HG03575 (cell line): ENCODE measurements around the gene MYADM.
"Not testable (repeated sequence)": the region's sequence is repeated elsewhere in the genome, so short reads cannot be mapped to it uniquely, and the experiment has no call there.

Experiments
- ATAC-seq: cut with Tn5 transposase; IDR thresholded peaks from one replicate; pipeline ENCODE4 v1.9.1; 2021; ENCODE audit not compliant: unreplicated experiment, insufficient number of reproducible peaks, low FRiP score; ENCODE audit errors: extremely low read depth

Gene MYADM

GRCh38 chr19:53867225-53868090 is at the start of gene MYADM:
MYADM (plus strand) TSS chr19:53867883; CDS start chr19:53873530, 5,647 bp downstream.
- no peak for ATAC-seq

- ATAC-seq, result no peak
Measured at GRCh38 chr19:53818756-53819155, 48.9 kb upstream of the MYADM start.

DNA sequence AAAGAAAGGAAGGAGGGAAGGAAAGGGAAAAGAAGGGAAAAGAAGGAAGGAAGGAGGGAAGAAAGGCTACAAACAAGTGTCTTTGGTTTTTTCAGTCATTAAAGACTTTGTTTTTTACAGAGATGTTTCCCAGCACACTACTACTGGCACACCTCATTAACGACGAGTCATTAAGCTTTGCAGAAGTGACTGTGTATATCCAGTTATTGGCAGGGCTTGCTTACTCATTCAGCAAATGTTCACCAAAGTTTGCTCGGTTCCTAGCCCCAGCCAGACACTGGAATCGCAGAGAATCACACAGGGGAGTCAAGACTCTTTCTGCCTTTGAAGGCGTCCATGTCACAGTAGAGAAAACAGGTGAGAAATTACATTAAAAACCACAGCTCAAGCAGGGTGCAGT is 47.8 kb upstream of the MYADM start:
- ATAC-seq, result no peak

- ATAC-seq, result no peak
Measured at GRCh38 chr19:53823380-53824120, 44.1 kb upstream of the MYADM start.

DNA sequence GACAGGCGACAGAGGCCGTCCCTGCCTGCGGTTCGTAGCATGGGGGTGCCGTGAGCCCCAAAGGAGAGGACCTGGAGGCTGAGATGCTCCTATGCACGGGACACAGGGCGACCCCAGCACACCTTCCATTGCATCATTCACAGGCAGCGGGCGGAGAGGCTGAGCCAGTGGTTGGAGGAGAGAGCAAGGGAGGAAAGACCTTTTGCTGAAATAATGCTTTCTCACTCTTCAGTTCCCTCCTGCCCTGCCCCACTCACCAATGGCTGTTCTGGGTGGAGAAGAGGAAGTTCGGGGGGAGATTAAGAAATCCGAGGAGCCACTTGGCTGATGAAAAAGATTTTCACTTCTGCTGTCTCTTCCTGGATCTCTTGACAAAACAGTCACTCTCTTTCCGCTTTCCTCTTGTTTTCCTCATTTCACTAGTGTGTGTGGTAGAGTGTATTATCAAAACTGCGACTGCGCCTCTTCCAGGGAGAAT is 43.5 kb upstream of the MYADM start, which contains the start of gene NLRP12:
Gene NLRP12 (minus strand): TSS at position 181 of the 478 bp plus-strand sequence. CDS start 140 bp downstream, at position 41.
- ATAC-seq, result no peak

- ATAC-seq, result no peak
Measured at GRCh38 chr19:53826876-53827275, 40.8 kb upstream of the MYADM start.

DNA sequence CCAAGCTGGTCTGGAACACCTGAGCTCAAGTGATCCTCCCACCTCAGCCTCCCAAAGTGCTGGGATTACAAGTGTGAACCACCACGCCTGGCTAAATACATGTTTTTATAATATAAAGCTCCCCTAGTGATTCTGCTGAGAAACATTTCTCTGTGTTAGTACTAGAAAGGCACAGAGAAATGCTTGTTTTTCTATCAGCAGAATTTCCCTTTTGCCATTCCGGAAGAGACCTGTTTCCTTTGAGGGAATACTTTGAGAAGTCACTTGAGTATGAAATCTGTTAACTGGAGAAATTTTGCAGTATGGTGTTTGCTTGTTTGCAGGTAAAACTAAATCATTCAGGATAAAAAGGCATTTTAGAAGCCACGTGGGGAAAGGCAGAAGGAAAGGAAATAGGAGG is 39.2 kb upstream of the MYADM start:
- ATAC-seq, result no peak

GRCh38 chr19:53832861-53833260 is 34.8 kb upstream of the MYADM start:
- ATAC-seq, result not testable (repeated sequence)

DNA sequence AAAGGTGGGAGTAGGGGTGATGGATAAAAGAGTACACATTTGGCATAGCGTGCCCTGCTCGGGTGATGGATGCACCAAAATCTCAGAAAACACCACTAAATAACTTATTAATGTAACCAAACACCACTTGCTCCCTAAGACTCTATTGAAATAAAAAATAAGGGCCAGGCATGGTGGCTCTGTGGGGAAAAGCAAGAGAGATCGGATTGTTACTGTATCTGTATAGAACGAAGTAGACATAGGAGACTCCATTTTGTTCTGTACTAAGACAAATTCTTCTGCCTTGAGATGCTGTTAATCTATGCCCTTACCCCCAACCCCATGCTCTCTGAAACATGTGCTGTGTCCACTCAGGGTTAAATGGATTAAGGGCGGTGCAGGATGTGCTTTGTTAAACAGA is 29.2 kb upstream of the MYADM start:
- not testable (repeated sequence) for ATAC-seq

- ATAC-seq, result not testable (repeated sequence)
Measured at GRCh38 chr19:53840241-53840640, 27.4 kb upstream of the MYADM start.

DNA sequence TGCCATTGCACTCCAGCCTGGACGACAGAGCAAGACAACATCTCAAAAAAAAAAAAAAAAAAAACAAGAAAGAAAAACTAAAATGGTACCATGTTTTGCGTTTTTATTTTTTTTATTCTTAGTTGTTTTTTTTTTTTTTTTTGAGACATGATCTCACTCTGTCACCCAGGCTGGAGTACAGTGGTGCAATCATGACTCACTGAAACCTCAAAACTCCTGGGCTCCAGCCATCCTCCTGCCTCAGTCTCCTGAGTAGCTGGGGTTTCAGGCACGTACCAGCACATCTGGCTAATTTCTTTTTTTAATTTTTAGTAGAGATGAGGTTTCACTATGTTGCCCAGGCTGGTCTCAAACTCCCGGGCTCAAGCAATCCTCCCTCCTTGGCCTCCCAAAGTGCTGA is 26.8 kb upstream of the MYADM start:
- not testable (repeated sequence) for ATAC-seq

- ATAC-seq, result no peak
Measured at GRCh38 chr19:53844849-53845246, 22.8 kb upstream of the MYADM start.

GRCh38 chr19:53847555-53847954 is 20.1 kb upstream of the MYADM start:
- no peak for ATAC-seq

- no peak for ATAC-seq
Measured at GRCh38 chr19:53849237-53849676, 18.4 kb upstream of the MYADM start.

- ATAC-seq, result no peak
Measured at GRCh38 chr19:53853707-53854106, 14.0 kb upstream of the MYADM start.

- ATAC-seq, result no peak
Measured at GRCh38 chr19:53864308-53864836, 3.3 kb upstream of the MYADM start.

- ATAC-seq, result no peak
Measured at GRCh38 chr19:53865523-53865917, 2.2 kb upstream of the MYADM start.

DNA sequence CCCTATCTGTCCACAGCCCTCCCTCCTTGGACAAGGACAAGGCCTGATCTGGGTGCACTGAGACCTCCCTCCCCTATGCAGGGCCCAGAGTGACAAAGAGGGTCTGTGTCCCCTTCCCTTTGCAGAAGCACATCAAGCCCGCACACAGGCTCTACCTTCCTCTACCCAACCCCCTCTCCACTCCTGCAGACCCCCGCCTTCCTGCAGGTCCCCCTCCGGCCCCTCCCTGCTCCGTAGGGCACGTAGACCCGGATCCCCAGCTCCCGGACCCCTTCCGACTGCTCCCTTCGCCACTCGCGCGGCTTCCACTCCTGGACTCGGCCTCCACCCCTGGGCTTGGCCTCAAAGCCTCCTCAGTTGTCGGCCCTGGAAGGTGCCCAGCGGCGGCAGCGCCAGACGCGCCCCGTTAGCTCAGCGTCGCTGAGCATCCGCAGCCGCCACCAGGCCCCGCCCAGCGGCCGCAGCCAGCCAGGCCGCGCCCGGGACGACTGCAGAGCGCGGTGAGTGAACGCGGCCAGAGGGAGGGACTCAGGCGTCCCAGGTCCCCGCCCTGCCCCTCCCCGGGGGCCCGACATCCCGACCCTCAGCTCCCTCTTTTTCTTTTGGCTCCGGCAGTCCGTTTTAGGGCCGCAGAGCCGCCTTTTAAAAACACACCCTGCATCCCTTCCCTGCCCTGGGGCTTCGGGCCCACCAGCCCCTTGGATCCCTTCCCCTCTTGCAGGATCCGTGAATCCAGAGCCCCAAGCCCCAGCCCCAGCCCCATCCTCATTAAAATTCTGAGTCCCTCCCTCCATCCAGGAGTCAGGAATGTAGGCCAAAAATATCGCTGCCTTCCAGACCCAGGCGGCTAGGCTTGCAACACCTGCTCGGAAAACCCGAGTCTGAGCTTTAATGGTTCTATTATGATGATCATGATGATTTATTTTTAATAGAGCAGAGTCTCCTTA is 1.5 kb upstream of the MYADM start:
- ATAC-seq, result no peak

DNA sequence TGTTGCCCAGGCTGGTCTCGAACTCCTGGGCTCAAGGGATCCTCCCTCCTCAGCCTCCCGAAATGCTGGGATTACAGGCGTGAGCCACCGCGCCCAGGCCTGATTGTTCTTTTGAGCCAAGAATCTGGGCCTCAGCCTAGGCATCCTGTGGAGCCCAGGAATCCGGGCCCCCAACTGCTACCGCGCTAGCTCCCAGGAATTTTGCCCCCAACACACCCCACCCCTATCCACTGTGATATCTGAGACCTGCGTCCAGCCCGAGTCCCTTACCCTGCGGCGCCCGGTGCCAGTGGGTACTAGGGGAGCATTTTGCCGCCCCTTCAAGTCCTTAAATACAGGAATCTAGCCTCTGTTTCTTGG is 838 bp upstream of the MYADM start:
- ATAC-seq, result no peak
